SK-N-MC (cell line): ENCODE data around the gene MAP3K5.

Source experiments
- EZH2 ChIP-seq: fragments of 200-600 bp; sonication (generic); IDR thresholded peaks from one replicate; pipeline ENCODE4 v1.6.1; 2017; ENCODE audit warnings: antibody characterized with exemption
- POLR2AphosphoS5 ChIP-seq: IDR thresholded peaks from 2 replicates; pipeline ENCODE4 v1.6.1; 2012; ENCODE audit warnings: mild to moderate bottlenecking, low read depth, low read length, borderline replicate concordance

DNA sequence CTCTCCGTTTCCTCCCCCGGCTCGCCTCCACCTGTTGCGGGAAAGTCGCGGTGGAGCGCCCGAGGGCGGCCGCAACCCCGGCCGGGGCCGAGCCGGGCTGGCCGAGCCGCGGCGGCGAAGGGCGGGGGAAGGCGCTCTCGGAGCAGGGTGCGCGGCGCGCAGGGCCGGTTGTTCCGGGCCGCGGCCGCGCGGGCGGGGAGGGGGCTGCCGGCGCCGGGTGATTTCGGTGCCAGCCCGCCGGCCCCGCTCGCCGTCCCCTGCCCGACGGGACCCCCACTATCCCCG is 242.3 kb downstream of the MAP3K5 start:
- TF ChIP-seq EZH2 (no peak), POLR2AphosphoS5 (no peak)
